ENCODE data around the gene C14orf119. TPM values are rescaled to one million over a fixed set of nuclear protein-coding genes. Genes with fewer than 3 reads are reported as not detected.

Gene C14orf119
- total RNA-seq, 1 experiment from 2014 or later: 65.1 TPM

DNA sequence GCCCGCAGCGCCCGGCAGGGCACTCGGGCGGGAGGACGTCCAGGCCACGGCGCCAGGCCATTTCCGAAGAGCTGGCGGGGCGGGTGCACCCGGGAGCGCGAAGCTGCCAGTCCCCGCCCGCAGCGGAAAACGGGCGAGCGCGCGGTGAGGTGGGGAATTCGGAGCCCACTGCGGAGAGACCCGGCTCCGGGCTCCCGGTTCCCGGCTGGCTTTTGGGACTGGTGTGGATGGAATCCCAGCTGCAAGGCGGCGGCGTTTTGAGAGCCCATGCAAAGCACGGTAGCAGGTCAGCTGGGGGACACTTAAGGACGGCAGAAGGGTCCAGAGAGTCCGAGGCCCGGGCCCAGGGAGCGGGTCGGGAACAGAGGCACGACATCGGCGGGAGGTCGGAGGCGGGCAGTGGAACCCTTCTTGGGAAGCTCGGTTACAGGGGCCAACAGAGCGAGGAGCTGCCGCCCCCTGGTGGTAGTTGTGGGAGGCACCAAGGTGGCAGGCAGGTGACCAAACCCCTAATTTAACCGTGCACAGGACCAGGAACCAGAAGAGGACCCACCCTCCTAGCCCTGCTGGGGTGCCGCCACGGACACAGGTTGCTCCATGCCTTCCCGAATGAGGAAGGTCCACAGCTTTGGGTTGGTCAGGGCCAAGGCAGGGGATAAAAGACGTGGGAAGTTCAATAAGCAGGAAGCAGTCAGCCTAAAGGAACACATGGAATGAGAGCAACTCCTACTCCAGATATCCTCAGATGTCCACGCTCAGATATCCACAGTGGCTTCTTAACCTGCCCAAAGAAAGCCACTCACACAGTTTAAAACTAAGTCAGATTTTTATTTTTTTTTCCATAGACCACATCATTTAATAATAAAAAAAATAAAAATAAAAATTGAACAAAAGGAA, 37.3 kb upstream of the C14orf119 start:
- H3K4me2 ChIP-seq (ENCODE audit: insufficient read depth, insufficient read length, low read length): peak overlapping the region; percentile 96
- Mint-ChIP-seq H3K27ac (peak overlapping the region; percentile 85 to 96 (median 93); a peak in 5 of 7 replicates), H3K4me3 (peak overlapping the region; percentile 85 to 92), H3K9me3 (no peaks in the 10 kb centered on the region), H3K27me3 (ENCODE audit: low read depth) (peaks cover 9% of the 10 kb centered on the region), H3K36me3 (ENCODE audit: insufficient read depth in 1 of 3, low read depth in 3 of 3) (peaks cover 26 to 57% (median 56%) of the 10 kb centered on the region in 3 experiments), H3K4me1 (peaks cover 15 to 18% of the 10 kb centered on the region in 2 experiments)
- no peaks in the 10 kb centered on the region for H3K79me1 ChIP-seq (ENCODE audit: insufficient read depth, low read depth, low read length, poor library complexity, severe bottlenecking)
- H3K79me2 ChIP-seq (ENCODE audit: insufficient read depth, low read length): no peaks in the 10 kb centered on the region
- no peaks in the 10 kb centered on the region for H3K27me3 ChIP-seq (ENCODE audit: insufficient read depth, low read length)
- no CpG with 5 or more reads among the region's 51 CpGs for WGBS (ENCODE audit: extremely low coverage, insufficient read length, low lambda C conversion rate)
- no peak overlapping the region for H2BK12ac ChIP-seq (ENCODE audit: insufficient read length, low read depth, low read length)
- no peak overlapping the region for H3K56ac ChIP-seq (ENCODE audit: insufficient read length, low read depth, low read length)
- no peak overlapping the region for H2AK5ac ChIP-seq (ENCODE audit: insufficient read length, low read length)
- H3K9me3 ChIP-seq (ENCODE audit: control insufficient read depth, low read depth, low read length): no peaks in the 10 kb centered on the region
- H3K9ac ChIP-seq (ENCODE audit: extremely low read depth, insufficient read length, low read length): peak overlapping the region; percentile 23
- no peak overlapping the region for H2BK15ac ChIP-seq (ENCODE audit: low read depth, low read length)
- H2BK5ac ChIP-seq (ENCODE audit: insufficient read length, low read length): no peak overlapping the region
- H3K4ac ChIP-seq (ENCODE audit: low read depth, low read length): no peak overlapping the region
- peak overlapping the region; percentile 51 for H3K18ac ChIP-seq (ENCODE audit: insufficient read length, low read depth, low read length)
- H2BK120ac ChIP-seq (ENCODE audit: low read depth, low read length, poor library complexity, severe bottlenecking): no peak overlapping the region
- DNase-seq: peak; percentile 95
- H3T11ph ChIP-seq (ENCODE audit: low read length): no peak overlapping the region
- H4K8ac ChIP-seq (replicated peaks; ENCODE audit: insufficient read length, low read depth, low read length): no peak overlapping the region
- H2AFZ ChIP-seq (ENCODE audit: low read length): no peak overlapping the region
- peak overlapping the region; percentile 71 for H3K14ac ChIP-seq (ENCODE audit: insufficient read depth, low read length)
- TF ChIP-seq, protein P1, sequence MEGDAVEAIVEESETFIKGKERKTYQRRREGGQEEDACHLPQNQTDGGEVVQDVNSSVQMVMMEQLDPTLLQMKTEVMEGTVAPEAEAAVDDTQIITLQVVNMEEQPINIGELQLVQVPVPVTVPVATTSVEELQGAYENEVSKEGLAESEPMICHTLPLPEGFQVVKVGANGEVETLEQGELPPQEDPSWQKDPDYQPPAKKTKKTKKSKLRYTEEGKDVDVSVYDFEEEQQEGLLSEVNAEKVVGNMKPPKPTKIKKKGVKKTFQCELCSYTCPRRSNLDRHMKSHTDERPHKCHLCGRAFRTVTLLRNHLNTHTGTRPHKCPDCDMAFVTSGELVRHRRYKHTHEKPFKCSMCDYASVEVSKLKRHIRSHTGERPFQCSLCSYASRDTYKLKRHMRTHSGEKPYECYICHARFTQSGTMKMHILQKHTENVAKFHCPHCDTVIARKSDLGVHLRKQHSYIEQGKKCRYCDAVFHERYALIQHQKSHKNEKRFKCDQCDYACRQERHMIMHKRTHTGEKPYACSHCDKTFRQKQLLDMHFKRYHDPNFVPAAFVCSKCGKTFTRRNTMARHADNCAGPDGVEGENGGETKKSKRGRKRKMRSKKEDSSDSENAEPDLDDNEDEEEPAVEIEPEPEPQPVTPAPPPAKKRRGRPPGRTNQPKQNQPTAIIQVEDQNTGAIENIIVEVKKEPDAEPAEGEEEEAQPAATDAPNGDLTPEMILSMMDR (conservative IDR thresholded peaks at IDR 0.05): peak; percentile 97
- H3K23ac ChIP-seq (ENCODE audit: insufficient read length, low read depth, low read length): no peak overlapping the region
- H4K91ac ChIP-seq (ENCODE audit: insufficient read length, low read depth, low read length): no peak overlapping the region
- H4K5ac ChIP-seq (ENCODE audit: insufficient read length, low read depth, low read length): no peak overlapping the region
- no peaks in the 10 kb centered on the region for H4K20me1 ChIP-seq (ENCODE audit: control insufficient read depth, insufficient read depth, insufficient read length)
- H3K27ac ChIP-seq (ENCODE audit: insufficient read length, low read depth, low read length): no peak overlapping the region
- H3K4me1 ChIP-seq (ENCODE audit: insufficient read depth, low read length): no peaks in the 10 kb centered on the region; the same call in 1 of the 2 replicates
- H3K23me2 ChIP-seq (ENCODE audit: insufficient read length, low read depth, low read length, poor library complexity, severe bottlenecking): peaks cover 15% of the 10 kb centered on the region
- H2BK20ac ChIP-seq (ENCODE audit: low read depth, low read length, poor library complexity, severe bottlenecking): no peak overlapping the region

Measured in H9 (cell line).